Uterus (tissue), 2 donors: Measurements from ENCODE around the gene CAPRIN1.

Experiments used
- CTCF ChIP-seq, 4 experiments: fragments of 200-600 bp in 2 of 4; fragments of 450-650 bp in 2 of 4; sonication (generic) in 2 of 4; IDR thresholded peaks; one replicate each; pipeline ENCODE4 v1.5.1; 2016 to 2019; ENCODE audit warnings: antibody characterized with exemption in 4 of 4, mild to moderate bottlenecking in 2 of 4, moderate library complexity in 1 of 4
- POLR2A ChIP-seq, 2 donors: fragments of 450-650 bp; IDR thresholded peaks; one replicate each; pipeline ENCODE4 v1.6.1; 2016; ENCODE audit warnings: antibody characterized with exemption in 2 of 2, mild to moderate bottlenecking in 1 of 2, moderate library complexity in 1 of 2

GRCh38 chr11:34149274-34149673, 97.7 kb downstream of the CAPRIN1 start:
- no peak for TF ChIP-seq CTCF (IDR thresholded peaks at IDR 0.05)
- no peak for TF ChIP-seq POLR2A (IDR thresholded peaks at IDR 0.05)
